ACHN (cell line): ENCODE results near the gene HDAC7.
"Not testable (repeated sequence)": the region's sequence is repeated elsewhere in the genome, so short reads cannot be mapped to it uniquely, and the experiment has no call there.

Source experiments
- DNase-seq: peaks from one replicate; pipeline ENCODE4 v3.0.0-alpha.2; 2015
- in situ Hi-C: cut with HindIII; loops from 2 replicates; pipeline ENCODE4 v1.10.0; 2017; ENCODE audit warnings: low sequenced_read_pairs, low pct_ligation_motif_present, low pct_unique_long_range_greater_than_20kb

Gene HDAC7

DNA sequence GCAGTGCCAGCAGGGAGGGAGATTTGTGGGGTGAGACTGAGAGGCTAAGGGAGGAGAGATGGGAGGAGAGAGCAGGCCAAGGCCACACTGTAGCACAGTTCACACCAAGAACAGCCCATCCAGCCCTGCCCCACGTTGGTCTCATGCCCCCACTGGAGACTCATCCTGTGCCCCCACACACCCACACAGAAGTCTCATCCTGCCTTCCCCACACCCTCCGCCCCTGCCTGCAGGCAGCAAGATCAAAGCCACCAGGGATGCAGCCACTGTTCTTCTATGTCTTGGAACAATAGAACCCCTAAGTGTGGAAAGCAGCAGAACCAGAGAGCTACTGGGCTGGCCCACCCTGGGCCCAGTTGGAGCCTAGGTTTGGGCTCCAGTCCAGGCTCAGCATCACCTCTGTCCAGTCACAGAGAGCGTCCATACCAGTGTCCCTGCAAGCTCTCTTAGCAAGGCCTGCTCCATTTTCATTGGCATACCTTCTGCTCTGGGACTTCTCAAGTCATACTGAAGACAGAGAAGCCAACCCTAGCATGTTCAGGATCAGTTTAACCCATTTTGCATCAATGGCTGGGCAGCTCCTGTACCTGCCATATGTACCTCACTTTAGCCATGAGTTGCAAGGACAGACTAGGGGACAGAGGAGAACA lies 31.7 kb upstream of the HDAC7 start:
- in situ Hi-C loops: no loop called here
- DNase-seq: no peak

DNA sequence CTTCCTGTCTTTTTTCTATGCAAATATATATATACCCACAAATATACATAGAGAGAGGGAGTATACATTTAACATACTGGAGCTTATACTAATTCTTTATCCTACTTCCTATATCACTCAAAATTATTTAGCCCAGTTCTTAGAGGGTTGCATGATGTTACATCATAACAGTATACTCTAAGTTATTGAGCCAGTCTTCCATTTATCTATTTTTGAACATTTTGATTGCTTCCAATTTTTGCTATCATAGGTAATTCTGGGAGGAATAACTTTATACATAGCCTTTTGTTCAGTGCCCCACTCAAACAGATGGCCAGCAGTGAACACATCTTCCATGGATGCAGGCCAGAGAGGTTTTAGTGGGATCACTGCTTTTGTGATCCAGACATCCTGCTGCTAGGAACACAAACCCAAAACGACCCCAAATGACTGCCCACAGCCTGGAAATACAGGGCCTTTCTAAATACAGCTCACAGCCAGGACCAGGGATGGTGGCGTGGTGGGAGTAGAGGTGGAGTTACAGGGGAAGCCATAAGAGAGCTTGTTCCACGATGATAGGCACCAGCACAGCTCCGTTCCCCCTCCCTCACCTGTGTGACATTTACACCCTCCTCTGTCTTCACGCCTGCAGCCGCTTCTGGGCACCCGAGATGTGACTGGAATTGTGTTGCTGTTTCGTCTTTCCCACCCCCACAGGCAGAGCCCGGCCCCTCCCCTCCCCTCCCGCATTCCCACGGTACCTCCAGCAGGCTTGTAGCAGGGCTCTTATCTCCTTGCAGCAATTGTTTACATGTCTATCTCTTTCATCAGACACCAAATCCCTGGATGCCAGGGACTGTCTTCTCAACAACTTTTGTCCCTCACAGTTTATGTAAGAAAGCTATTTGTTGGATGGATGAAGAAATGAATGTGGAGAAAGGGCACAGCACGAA lies 30.7 kb upstream of the HDAC7 start:
- in situ Hi-C loops: no loop called here
- DNase-seq: no peak

DNA sequence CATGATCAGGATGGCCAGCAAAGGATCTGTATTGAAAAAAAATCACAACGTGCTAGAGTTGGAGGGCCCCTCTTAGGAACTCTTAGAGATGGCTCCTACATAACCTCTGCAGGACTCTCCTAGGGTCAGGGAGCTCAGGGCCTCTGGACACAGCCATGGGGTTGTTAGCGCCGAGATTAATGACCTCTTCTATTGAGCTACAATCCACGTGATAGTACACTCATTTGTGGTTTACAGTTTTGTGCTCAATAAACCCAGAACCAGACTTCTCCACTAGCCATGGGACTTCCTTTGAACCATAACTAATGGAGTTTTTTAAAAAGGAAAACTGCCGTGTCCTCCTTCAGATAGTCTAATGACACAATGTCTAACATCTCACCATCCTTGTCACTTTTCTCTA lies 29.6 kb upstream of the HDAC7 start:
- in situ Hi-C loops: no loop called here
- no peak for DNase-seq

DNA sequence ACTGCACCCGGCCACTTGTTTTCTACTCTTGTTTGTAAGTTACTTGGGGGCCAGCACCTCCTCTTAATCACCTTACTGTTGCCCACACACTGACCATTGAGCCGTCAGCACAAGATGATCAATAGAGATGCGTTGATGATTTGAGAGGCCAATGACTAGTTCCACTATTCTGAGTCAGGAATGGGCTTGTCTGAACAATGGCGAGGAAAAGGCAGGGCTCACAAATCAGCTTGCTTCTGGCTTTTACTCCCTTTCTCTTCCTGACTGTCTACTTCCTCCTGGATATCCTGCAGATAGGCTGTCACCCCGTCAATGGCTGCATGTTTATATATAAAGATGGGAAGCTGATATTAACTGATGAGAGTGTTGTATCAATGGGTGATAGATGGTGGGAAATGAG lies 29.1 kb upstream of the HDAC7 start:
- DNase-seq: no peak
- in situ Hi-C loops: no loop called here

DNA sequence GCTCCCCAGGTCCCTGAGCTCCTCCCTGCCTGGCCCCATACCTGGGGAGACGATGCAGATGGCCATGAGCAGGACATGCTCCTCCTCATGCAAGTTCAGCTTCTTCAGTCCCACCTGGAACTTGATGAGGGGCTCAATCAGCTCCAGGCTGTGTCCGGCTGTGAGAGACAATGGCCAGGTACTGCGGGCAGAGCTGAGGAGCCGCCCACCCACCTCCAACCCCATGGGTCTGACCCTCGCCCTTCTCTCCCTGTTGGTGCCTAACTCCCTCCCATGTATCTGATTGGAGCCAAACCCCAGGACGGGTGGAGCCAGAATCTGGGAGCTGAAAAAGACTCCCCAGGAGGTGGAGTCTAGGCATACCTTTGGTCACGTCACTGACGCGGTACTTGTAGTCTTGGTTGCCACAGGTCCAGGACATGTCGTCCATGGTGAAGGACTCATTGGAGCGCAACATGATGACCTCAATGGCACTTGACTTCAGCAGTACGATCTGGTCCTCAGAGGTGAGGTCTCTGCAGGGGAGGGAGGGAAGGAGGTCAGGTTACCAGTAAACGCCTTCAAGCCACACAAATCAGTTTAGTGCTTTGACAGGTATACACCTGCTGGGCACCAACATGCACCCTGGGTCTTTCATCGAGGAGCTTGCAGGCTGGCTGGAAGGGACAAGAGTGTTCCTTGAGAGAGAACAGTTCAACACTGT lies 26.7 kb upstream of the HDAC7 start:
- no peak for DNase-seq
- in situ Hi-C loops: no loop called here

DNA sequence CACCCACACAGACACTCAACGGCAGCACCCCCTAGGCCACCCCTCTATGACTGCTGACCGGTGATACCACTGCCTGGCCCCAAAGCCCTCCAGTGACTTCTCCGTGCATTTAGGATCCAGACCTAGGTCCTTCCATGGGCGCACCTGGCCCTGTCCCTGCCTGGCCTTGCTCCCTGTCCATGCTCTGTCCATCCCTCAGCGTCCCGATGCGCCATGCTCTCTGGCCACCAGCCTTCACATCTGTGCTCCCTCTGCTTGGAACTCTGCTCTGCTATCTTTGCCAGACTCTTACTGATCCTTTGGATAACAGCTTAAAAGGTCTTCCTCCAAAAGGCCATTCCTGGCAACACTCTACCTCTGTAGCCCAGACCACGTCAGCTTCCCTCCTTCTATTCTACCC lies 25.4 kb upstream of the HDAC7 start:
- no peak for DNase-seq
- in situ Hi-C loops: no loop called here

DNA sequence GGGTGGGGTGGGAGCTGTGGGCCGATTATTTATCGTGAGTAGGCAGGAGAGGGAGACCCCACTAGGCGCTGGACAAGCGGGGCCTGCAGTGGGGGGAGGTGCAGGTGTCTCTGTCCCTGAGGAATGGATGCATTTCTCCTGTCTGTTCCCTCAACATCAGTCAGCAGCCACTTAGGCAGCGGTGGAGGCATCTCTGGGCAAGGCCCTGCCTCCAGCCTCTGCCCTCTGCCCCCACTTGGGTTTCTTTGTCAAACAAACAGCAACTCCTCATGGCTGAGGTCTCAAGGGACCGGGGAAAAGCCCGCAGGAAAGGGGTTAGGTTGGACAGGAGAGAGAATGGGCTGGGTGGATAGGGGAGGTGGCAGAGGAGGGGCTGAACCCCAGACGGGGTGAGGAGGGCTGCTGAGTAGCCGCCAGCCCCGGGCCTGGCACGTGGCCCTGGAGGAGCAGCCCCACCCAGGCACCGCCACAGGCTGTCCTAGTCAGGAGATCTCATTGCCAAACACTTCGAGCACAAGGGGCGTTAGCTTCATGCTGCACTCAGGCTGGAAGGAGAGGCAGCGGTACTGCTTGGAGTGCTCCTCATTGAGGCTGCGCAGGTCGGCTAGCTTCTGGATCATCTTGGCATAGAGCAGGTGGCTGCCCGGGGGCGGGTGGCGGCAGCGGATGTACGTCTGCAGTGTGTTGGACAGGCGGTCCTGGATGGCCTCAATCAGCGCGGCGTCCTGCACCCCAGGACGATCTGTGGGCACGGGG lies 24.7 kb upstream of the HDAC7 start:
- in situ Hi-C loops: no loop called here
- no peak for DNase-seq

DNA sequence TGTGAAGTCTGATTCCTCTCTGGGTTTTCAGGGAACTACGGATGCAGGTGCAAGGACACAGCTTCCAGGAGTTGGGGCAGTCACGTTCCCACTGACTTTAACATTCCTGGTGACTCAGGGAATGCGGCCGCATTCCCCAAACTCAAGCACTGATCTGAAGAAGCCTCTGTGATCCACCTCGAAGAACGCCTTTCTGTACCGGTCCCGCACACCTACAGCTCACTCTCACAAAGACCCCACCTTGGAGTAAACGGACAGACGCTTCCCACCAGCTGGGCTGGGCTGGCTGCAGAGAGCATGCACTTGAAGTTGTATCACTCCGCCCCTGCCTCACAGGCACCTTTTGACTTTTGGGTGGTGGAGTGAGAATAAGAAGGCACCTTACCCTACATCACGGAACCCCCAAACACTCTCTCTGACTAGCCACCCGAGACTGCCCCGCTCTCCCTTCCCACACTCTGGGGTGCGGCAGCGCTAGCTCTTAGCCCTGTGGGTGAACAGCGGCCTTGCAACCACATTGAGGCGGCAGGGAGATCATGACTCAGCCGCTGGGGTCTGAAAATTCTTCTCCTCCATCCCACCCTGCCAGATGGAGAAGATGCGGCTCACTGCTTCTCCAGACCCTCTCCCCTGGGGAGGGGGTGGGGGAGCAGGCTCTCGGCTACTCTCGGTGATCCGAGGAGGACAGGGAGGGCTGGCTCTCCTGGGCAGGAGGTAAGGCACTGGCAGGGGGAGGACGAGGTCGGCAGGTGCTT lies 23.7 kb upstream of the HDAC7 start:
- DNase-seq: peak; percentile 85
- in situ Hi-C loops: no loop called here

DNA sequence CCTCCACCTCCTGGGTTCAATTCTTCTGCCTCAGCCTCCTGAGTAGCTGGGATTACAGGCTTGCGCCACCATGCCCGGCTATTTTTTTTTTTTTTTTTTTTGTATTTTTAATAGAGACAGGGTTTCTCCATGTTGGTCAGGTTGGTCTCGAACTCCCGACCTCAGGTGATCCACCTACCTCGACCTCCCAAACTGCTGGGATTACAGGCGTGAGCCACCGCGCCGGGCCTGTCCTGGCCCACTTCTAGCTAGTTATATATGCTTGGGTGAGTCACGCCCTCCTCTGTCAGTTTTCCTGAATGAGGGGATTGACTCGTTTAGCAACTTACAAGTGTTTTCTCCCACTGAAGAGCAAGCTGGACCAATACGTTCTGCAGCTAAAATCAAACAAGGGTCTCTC lies 22.8 kb upstream of the HDAC7 start:
- DNase-seq, in situ Hi-C loops: not testable (repeated sequence)

DNA sequence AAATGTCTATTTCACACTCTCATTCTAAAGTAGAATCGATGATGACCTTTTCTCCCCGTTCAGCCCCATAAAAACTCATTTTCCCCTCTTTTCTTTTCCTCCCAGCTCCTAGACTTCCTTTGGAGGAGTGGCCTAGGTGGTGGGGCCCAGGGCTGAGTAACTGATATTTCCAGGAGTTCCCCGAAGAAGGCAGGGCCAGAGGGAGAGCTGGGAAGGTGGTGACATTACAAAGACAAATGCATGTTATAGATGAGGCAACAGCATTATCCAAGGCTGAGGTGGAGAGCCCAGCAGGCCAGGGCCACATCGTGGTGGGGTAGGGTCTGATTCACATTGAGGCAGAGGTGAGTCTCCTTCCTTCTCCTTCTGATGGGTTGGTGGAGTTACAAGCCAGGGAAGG lies 22.2 kb upstream of the HDAC7 start:
- no peak for DNase-seq
- in situ Hi-C loops: no loop called here

DNA sequence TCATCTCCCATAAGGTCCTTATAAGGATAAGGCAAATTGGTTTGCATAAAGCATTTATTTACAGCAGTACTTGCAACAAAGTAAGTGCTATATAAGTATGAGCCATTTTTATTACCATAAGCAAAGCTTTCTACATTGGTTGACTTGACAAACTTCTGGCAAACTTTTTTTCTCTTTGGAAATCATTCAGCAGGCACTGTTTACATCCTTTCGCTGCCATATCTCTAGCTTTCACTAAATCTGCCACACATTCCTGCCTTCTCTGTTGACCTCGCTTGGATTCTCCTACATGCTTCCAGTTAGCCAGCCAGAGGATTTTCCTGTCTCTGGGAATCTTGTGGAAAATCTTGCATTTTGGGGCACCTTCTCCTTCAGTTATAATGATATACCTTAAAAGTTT lies 21.8 kb upstream of the HDAC7 start:
- in situ Hi-C loops: no loop called here
- DNase-seq: no peak

DNA sequence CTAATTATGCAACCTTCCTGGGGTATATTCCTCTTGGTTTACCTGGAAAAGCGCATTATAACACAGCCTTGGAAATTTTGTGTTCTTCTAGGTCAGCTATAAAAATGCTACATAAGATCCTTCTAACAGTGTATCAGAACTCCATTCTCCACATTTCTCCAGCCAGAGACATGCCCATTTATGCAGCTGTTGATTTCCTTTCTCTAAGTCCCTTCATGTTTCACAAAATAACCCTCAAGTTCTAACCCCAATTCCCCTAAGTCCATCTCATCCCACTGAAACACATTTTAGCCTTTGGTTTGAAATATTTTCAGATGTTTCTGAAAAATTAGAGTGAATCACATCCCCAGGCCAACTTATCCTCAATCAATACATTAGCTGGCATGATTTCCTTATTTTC lies 20.9 kb upstream of the HDAC7 start:
- DNase-seq: no peak
- in situ Hi-C loops: no loop called here

DNA sequence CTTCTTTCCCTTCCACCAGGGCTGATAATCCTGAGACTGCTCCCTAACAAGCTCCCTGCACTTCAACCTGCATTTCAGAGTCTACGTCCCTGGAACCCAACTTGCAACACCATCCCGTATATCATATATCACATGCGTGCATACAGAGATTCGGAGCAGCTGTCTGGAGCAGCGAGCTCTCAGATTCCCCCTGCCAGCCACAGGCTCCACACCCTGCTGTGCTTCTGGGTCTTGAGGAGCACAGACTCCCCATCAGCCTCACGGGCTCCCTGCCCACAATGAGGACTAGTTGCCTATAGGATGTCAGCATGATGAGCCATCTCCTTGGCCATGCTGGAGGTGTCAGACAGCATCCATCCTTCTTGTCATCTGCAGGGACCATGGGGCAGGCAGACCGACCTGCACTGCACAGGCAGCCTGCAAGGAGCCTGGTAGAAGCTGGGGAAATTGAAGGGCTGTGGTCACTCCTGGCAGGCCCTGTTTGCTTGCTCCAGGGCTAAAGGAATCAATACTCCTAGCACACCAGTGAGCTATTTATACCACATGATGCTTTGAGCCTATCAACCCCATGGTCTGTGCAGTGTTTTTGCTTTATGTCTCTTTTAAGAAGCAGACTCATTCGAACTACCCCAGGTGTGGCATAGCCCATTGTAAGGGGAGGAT lies 19.6 kb upstream of the HDAC7 start:
- DNase-seq: no peak
- in situ Hi-C loops: no loop called here

DNA sequence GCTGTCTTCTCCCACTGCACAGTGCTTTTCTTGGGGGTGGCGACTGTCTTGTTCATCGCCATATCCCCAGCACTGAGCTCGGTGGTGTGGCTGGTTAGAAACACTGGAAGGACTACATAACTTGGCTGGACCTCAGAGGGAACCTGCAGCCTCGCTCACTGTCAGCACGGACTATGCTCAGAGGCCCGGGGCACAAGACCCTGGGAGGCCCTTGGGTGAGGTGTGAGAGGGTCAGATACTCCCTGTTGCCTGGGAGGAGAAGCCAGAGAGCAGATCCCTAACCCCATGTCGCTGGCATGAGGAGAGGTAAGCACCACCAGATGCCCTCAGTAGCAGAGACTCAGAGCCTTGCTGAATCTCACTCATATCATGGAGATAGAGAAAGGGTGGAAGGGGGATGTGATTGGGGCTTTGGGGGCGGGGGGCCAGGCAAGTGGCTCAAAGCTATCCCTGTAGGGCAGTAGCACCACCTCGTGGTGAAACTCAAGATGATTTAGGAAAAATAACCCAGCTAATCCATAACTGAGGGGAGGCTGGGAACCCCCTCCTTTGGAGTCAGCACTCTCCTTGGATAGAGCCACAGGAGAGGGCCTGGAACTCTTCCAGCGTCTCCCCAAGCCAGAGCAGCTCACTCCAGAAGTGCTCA lies 18.7 kb upstream of the HDAC7 start:
- in situ Hi-C loops: no loop called here
- DNase-seq: peak; percentile 63

DNA sequence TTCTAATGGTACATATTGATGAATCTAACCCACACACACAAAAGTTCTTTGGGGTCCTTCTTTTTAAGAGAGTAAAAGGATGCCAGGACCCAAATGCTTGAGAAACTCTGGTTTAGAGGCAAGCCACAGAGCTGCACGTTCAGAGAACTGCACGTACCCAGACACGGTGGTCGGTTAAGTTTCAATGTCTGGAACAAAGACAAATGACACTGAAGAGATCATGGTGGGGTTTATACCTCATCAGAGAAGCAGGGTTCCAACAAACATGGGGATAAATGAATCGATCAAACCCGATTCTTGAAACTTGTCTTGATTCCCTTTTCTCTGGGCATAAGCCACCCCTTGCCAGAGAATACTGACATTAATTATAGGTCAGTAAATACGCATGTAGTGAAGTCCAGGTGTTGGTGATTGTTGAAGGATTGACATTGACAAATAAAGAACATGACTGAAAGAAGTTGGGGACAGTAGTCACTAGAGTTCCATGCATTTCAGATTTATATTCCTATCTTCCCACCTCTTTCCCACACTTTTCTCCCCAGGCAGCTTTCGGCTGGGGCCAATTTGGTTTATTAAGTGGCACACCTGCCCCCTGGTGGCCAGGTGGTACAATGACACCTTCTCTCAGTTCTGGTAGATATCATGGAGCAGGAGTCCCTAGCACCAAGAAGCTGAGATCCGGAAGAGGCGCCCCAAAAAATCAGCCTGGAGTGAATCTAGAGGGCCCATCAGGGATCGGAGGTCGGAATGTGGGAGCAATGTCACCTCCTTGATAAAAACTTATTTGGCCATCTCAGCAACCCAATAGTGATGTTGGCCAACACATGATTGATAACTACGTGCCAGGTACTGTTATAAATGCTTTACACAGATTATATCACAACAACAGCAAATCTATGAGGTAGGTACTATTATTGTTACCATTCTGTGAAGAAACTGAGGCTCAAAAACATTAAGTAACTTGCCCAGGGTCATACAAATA lies 17.8 kb upstream of the HDAC7 start:
- peak; percentile 79 for DNase-seq
- in situ Hi-C loops: no loop called here

DNA sequence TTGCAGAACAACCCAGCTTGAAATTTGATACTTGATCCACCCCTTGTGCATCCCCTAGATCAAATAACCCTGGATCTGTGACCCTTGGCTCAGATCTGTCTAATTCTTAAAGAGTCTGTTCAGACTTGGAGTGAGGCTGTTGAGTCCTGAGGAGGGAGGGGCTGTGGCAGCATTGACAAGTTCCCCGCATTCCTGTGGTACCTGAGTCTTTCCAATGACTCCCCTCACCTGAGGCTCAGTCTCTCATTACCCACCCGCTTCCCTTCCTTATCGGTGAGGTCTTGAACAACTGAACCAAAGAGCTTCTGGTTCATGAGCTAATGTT lies 16.1 kb upstream of the HDAC7 start:
- in situ Hi-C loops: no loop called here
- DNase-seq: no peak
